NCI-H1105 (cell line): ENCODE results near the gene SHROOM3.

Experiments
- DNase-seq: peaks from one replicate; lab custom pipeline; 2025; lab: John Stamatoyannopoulos, UW

SHROOM3 gene

GRCh38 chr4:76751612-76752343 lies 316.7 kb downstream of the SHROOM3 start:
- no peak for DNase-seq

DNA sequence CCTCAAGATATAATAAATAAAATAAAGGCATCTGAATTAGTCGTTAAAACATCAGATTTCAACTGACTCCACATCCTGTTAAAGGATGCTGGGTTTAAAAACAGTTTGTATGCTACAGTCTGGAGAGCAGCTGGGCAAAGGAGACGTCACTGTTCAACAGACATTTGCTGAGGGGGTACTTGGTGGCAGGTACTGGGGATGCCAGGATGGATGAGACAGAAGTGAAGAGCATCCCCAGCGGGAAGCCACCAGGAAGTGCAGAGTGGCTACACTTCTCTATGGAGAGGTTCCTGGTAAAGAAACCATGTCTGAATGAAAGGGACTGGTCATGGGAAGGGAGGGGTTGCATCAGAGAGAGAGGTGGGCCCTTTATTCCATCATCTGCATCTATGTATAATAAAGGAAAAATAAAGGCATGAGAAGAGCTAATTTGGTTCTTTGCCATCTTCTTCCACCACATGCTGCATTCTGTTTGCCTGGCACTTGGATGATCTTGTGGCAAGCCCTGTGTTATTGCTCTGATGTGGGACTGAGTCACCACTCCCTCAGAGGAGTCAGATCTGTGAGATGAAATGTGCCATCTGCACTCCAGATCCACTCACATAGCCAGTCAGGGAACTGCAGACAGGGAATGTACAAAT lies 318.0 kb downstream of the SHROOM3 start:
- no peak for DNase-seq

DNA sequence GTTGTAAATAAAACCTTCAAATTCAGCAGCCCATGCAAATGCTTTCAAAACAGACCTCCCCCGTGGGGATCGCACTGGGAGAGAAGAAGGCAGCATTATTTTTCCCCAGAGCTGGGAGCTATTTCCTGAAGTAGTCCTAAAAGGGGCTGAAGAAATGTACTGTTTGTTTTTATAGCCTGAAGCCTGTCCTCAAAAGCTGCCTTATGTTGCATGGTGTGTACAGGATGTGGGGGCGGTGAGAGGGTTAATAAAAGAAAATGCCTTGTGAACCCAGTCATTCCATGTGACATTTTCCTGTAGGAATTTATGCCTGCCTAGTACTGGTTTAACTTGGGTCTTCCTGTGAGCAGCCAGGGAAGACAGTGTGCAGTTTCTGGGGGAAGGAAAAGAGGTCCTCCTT lies 318.8 kb downstream of the SHROOM3 start:
- DNase-seq = no peak

DNA sequence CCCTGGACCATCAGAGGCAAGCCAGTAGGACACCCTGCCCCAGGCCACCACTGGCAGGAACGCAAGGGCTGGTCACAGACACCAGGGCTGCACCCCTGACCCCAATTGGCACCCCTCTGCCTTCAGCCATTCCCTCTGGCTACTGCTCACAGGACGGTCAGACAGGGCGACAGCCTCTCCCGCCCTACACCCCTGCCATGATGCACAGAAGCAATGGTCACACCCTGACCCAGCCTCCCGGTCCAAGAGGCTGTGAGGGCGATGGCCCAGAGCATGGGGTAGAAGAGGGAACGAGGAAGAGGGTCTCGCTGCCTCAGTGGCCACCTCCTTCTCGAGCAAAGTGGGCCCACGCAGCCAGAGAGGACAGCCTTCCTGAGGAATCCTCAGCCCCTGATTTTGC lies 319.4 kb downstream of the SHROOM3 start:
- DNase-seq = no peak

DNA sequence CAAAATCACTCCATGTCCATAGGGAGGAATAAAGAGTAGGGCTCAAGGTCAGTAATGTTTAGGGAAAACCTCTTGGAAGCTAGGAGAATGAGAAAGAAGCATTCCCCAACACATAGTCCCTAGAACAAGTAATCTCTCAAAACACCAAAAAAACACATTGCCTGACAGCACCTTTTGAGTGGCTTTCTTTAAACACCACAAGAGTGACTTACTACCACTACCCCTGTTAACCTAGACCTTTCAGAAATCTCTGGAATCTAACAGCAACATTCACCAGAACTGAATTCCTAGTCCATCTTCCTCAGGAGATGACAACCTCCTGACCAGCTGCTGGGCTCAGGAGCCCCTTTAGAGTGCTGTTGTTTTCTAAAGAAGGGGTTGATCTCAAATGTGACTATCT lies 320.7 kb downstream of the SHROOM3 start:
- no peak for DNase-seq

DNA sequence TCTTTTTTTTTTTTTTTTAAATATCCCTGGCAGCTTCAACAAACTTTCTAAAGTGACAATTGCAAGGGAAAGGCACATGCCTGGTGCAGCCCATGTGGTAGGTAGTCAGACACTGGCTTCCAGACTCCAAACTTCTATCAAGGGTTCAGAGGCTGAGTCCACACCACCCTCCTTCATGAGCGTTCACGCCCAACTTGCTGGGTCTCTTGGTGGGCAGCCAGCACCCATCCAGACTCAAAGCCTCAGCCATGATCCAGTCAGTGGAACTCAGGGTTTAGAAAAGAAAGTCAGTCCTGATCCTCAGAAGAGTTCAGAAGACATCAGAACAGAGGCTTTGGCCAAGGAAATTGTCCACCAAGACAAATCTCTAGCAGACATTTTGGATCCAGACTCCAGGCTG lies 321.4 kb downstream of the SHROOM3 start:
- no peak for DNase-seq

- no peak for DNase-seq
Measured at GRCh38 chr4:76757418-76757939, 322.4 kb downstream of the SHROOM3 start.

GRCh38 chr4:76758290-76758882 lies 323.4 kb downstream of the SHROOM3 start:
- DNase-seq = no peak

DNA sequence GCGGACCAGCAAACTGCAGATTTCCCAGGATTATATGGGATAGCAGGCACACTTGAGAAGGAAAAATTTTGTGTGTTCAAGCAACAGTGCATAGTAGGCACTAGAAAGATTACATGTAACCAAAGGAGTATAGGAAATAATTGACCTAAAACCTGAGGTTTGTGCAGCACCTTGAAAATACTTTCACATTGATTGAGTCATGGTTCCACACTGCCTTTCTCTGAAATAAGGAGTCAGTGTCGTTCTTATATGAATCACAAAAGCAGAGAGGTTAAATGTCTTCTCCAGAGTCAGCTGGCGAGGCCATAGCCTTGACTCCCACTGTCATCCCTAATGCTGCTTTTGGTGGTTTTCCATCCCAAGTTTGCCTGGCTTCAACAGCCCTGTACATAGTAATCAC lies 324.0 kb downstream of the SHROOM3 start:
- DNase-seq = no peak

- DNase-seq = no peak
Measured at GRCh38 chr4:76760193-76760592, 325.2 kb downstream of the SHROOM3 start.

DNA sequence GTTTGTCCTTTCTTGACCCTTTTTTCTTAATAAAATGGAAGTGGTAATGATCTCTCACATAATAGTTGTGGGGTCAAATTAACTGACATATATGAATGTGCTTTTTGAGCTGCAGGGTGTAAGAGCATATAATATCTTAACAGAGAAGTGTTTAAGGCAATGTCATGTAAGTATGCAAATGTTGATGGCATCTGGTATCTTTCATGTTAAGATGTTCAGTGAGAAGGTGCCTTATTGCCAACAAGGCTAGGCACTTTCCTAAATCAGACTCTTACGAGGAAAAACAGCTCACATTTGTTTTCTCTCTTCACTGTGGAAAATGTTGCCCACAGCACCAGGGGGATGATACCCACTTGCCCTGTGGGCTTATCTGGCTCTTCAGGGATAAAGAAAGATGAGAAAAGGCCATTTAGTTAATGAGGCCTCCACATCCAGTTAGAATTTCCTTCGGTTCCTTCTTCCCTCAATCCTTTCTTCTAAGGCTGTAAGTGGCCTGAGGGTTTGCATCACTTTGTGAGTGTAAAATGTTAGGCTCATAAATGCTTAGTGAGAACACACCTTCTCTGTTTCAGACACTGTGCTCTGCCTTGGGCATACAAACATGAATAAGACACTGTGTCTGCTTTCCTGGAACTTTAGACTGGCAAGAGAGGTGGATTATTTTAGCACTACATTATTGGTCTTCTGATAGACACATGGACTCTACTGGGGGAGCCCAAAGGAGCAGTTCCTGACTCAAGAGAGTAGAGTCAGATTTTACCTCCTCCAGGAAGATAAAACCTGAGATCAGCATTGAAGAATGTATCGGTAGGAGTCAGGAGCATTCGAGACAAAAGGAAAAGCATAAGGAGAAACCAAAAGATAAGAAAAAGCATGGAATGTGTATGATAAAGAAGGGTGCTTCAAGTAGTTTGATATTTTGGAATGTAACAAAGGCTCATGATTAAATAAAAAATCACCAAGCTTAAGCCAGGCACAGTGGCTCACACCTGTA lies 327.4 kb downstream of the SHROOM3 start:
- no peak for DNase-seq

DNA sequence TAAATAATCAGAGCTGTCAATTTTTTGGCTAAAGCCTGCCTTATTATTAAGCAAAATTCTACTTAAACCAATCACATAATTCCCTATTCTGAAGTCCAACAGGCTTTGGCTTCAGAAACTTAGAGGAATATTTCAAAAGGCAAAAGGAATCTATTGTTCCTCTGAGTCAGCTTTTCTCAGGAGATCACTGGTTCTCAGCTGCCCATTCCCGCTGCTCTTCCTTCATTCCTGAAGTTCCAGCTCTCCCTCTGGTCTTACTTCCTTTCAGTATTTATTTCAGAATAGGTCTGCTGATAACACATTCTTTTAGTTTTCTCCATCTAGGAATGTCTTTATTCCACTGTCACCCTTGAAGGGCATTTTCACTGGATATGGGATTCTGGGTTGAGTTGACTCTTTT lies 329.2 kb downstream of the SHROOM3 start:
- DNase-seq = no peak

GRCh38 chr4:76765473-76766183 lies 330.6 kb downstream of the SHROOM3 start:
- no peak for DNase-seq

DNA sequence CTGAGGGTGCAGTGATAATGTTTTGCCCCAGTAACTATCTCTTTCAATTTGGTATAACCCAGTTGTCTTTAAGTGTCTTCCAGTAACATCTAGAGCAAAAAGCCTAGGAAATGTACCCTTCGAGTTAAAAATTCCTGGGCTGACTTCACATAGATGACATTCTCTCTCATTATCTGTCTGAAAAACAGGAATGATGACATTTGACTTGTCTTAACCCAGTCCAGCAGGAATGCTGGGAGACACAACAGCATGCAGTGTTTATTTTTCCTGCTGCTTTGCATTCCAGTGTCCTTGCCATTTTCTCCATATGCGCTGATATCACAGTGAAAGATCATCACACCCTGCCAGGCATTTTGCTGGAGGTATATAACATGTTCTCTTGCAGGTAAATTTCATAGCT lies 333.0 kb downstream of the SHROOM3 start:
- no peak for DNase-seq

DNA sequence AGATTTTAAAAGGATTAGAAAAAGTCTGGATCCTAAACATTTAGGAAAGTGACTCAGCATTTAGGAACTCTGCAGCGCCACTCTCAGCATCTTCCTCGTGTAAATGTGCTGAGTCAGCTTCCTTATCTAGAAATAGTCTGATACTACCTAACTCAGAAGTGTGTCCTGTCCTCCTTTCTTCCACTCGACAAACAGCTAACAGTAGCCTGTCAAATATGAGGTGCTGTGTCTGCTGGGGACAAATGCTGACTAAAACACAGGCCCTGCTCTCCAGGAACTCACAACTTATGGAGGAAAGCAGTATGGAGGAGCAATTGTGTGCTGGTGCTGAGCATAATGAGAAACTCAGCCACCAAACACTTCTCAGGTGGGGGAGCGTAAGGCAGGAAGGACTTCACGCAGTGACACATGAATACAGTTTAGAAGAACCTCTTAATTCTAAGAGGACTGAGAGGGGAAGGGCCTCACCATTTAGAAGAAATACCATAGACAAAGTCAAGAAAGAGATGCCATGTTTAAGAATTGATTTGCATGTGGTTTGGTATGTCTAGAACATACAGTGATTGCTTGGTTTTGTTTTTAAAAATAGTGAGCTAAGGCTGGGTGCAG lies 337.6 kb downstream of the SHROOM3 start:
- no peak for DNase-seq

DNA sequence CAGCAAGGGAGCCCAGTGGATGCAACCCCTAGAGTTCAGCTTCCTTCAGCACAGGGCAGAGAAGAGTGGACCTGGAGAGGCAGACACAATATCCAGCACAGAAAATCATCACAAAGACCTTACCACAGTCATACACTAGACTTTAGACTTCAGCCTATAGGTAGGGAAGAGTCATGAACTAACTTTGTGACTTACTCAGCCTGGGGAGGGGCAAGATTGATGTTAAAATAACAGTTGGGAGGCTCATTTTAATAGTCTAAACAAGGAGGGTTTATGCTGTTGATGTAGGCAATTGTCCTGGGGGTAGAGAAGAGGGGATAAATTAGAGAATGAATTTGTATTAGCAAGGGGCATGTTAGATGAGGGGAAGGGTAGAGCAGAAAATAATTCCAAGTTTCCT lies 338.7 kb downstream of the SHROOM3 start:
- DNase-seq = no peak

- no peak for DNase-seq
Measured at GRCh38 chr4:76779740-76780459, 344.9 kb downstream of the SHROOM3 start.

GRCh38 chr4:76780781-76781697 lies 346.0 kb downstream of the SHROOM3 start:
- DNase-seq = no peak
